H1 (cell line): ENCODE results near the gene PYCARD. TPM values are rescaled to one million over a fixed set of nuclear protein-coding genes. Genes with fewer than 3 reads are reported as not detected.

Source experiments
- KDM5A ChIP-seq: fragments of 200-600 bp; IDR thresholded peaks from 2 replicates; pipeline ENCODE4 v1.7.1; 2012; ENCODE audit warnings: mild to moderate bottlenecking, low read length, inconsistent platforms, mixed read lengths
- POLR2A ChIP-seq, 2 experiments: IDR thresholded peaks; 1 replicate in 1 of 2; 2 replicates in 1 of 2; pipeline ENCODE4 v1.6.1; 2011; ENCODE audit warnings: low read depth in 2 of 2, low read length in 2 of 2, mild to moderate bottlenecking in 2 of 2; ENCODE audit errors: control extremely low read depth in 1 of 2
- polyA plus RNA-seq, 7 experiments: library from polyadenylated mRNA; depleted of rRNA in 3 of 7; stranded (reverse) in 5 of 7; unstranded in 2 of 7; fragments of >200 nt in 5 of 7; fragments of 200-250 nt in 2 of 7; gene quantifications; 1 replicate in 5 of 7; 2 replicates in 1 of 7; 4 replicates in 1 of 7; pipeline versions ENCODE4 v1.2.1 to v1.2.3, GENCODE V29; 2011 to 2013; ENCODE audit warnings: missing spikeins in 2 of 7, mixed read lengths in 2 of 7
- total RNA-seq: library from RNA; stranded (reverse); fragmentation: NEBNext Ultra II Directional; extraction: Animal tissue kit (Norgen Biotek cat#: 25700); gene quantifications from 2 replicates; pipeline ENCODE4 v1.2.1, GENCODE V29; 2021
- TF ChIP-seq, protein P1 (sequence below): fragments of 300-600 bp; sonication (generic); IDR thresholded peaks from 2 replicates; pipeline ENCODE4 v1.7.1; 2012; ENCODE audit warnings: low read length, moderate library complexity, mild to moderate bottlenecking, inconsistent platforms; ENCODE audit not compliant: insufficient replicate concordance
- TF ChIP-seq, protein P2 (sequence below): IDR thresholded peaks from 2 replicates; pipeline ENCODE4 v1.6.1; 2011; ENCODE audit warnings: low read depth, mild to moderate bottlenecking, low read length; ENCODE audit not compliant: insufficient read depth
- TF ChIP-seq, protein P3 (sequence below): IDR thresholded peaks from 2 replicates; pipeline ENCODE4 v1.6.1; 2011; ENCODE audit warnings: low read length, improper control_type of control experiment

The PYCARD gene
- total and polyA plus RNA-seq, 2 of the 8 experiments (the other 6 are each of a cell fraction or from before 2014, with no cell fraction given), result 29.9 to 77.9 TPM

DNA sequence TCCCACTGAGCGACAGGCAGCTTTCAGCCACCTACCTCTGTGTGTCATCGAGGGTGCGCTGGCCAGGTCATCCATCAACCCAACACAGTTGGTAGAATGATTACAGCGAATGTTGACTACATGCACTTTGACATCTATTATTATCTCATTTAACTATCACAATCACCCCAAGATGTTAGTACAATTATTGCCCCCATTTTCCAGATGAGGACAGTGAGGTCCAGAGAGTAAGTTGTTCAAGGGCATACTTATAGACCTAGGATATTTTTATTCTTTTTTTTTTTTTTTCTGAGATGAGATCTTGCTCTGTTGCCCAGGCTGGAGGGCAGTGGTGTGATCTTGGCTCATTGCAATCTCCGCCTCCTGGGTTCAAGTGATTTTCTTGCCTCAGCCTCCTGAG, 48.9 kb upstream of the PYCARD start (continued):
- TF ChIP-seq, protein P1, sequence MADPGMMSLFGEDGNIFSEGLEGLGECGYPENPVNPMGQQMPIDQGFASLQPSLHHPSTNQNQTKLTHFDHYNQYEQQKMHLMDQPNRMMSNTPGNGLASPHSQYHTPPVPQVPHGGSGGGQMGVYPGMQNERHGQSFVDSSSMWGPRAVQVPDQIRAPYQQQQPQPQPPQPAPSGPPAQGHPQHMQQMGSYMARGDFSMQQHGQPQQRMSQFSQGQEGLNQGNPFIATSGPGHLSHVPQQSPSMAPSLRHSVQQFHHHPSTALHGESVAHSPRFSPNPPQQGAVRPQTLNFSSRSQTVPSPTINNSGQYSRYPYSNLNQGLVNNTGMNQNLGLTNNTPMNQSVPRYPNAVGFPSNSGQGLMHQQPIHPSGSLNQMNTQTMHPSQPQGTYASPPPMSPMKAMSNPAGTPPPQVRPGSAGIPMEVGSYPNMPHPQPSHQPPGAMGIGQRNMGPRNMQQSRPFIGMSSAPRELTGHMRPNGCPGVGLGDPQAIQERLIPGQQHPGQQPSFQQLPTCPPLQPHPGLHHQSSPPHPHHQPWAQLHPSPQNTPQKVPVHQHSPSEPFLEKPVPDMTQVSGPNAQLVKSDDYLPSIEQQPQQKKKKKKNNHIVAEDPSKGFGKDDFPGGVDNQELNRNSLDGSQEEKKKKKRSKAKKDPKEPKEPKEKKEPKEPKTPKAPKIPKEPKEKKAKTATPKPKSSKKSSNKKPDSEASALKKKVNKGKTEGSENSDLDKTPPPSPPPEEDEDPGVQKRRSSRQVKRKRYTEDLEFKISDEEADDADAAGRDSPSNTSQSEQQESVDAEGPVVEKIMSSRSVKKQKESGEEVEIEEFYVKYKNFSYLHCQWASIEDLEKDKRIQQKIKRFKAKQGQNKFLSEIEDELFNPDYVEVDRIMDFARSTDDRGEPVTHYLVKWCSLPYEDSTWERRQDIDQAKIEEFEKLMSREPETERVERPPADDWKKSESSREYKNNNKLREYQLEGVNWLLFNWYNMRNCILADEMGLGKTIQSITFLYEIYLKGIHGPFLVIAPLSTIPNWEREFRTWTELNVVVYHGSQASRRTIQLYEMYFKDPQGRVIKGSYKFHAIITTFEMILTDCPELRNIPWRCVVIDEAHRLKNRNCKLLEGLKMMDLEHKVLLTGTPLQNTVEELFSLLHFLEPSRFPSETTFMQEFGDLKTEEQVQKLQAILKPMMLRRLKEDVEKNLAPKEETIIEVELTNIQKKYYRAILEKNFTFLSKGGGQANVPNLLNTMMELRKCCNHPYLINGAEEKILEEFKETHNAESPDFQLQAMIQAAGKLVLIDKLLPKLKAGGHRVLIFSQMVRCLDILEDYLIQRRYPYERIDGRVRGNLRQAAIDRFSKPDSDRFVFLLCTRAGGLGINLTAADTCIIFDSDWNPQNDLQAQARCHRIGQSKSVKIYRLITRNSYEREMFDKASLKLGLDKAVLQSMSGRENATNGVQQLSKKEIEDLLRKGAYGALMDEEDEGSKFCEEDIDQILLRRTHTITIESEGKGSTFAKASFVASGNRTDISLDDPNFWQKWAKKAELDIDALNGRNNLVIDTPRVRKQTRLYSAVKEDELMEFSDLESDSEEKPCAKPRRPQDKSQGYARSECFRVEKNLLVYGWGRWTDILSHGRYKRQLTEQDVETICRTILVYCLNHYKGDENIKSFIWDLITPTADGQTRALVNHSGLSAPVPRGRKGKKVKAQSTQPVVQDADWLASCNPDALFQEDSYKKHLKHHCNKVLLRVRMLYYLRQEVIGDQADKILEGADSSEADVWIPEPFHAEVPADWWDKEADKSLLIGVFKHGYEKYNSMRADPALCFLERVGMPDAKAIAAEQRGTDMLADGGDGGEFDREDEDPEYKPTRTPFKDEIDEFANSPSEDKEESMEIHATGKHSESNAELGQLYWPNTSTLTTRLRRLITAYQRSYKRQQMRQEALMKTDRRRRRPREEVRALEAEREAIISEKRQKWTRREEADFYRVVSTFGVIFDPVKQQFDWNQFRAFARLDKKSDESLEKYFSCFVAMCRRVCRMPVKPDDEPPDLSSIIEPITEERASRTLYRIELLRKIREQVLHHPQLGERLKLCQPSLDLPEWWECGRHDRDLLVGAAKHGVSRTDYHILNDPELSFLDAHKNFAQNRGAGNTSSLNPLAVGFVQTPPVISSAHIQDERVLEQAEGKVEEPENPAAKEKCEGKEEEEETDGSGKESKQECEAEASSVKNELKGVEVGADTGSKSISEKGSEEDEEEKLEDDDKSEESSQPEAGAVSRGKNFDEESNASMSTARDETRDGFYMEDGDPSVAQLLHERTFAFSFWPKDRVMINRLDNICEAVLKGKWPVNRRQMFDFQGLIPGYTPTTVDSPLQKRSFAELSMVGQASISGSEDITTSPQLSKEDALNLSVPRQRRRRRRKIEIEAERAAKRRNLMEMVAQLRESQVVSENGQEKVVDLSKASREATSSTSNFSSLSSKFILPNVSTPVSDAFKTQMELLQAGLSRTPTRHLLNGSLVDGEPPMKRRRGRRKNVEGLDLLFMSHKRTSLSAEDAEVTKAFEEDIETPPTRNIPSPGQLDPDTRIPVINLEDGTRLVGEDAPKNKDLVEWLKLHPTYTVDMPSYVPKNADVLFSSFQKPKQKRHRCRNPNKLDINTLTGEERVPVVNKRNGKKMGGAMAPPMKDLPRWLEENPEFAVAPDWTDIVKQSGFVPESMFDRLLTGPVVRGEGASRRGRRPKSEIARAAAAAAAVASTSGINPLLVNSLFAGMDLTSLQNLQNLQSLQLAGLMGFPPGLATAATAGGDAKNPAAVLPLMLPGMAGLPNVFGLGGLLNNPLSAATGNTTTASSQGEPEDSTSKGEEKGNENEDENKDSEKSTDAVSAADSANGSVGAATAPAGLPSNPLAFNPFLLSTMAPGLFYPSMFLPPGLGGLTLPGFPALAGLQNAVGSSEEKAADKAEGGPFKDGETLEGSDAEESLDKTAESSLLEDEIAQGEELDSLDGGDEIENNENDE, result no peak
- TF ChIP-seq, protein P2, sequence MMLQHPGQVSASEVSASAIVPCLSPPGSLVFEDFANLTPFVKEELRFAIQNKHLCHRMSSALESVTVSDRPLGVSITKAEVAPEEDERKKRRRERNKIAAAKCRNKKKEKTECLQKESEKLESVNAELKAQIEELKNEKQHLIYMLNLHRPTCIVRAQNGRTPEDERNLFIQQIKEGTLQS, result no peak
- TF ChIP-seq POLR2A (IDR thresholded peaks at IDR 0.05; ENCODE audit: control extremely low read depth in 1 of 2, low read depth in 2 of 2, low read length in 2 of 2), result no peak
- TF ChIP-seq, protein P3, sequence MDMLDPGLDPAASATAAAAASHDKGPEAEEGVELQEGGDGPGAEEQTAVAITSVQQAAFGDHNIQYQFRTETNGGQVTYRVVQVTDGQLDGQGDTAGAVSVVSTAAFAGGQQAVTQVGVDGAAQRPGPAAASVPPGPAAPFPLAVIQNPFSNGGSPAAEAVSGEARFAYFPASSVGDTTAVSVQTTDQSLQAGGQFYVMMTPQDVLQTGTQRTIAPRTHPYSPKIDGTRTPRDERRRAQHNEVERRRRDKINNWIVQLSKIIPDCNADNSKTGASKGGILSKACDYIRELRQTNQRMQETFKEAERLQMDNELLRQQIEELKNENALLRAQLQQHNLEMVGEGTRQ, result no peak
- TF ChIP-seq KDM5A, result no peak
